Activated CD4-positive, alpha-beta T cell treated with anti-CD3 and anti-CD28 coated beads, Interleukin-2, Interleukin-4, amounts not matched to agents 100 ng/mL and 50 ng/mL, durations not matched to agents 16 hours and 8 hours (primary cell): ENCODE measurements around the gene CTCFL.

Source experiments
- DNase-seq: peaks from one replicate; pipeline ENCODE4 v3.0.0-alpha.2; 2020; ENCODE audit warnings: low spot score

The CTCFL gene, protein sequence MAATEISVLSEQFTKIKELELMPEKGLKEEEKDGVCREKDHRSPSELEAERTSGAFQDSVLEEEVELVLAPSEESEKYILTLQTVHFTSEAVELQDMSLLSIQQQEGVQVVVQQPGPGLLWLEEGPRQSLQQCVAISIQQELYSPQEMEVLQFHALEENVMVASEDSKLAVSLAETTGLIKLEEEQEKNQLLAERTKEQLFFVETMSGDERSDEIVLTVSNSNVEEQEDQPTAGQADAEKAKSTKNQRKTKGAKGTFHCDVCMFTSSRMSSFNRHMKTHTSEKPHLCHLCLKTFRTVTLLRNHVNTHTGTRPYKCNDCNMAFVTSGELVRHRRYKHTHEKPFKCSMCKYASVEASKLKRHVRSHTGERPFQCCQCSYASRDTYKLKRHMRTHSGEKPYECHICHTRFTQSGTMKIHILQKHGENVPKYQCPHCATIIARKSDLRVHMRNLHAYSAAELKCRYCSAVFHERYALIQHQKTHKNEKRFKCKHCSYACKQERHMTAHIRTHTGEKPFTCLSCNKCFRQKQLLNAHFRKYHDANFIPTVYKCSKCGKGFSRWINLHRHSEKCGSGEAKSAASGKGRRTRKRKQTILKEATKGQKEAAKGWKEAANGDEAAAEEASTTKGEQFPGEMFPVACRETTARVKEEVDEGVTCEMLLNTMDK

DNA sequence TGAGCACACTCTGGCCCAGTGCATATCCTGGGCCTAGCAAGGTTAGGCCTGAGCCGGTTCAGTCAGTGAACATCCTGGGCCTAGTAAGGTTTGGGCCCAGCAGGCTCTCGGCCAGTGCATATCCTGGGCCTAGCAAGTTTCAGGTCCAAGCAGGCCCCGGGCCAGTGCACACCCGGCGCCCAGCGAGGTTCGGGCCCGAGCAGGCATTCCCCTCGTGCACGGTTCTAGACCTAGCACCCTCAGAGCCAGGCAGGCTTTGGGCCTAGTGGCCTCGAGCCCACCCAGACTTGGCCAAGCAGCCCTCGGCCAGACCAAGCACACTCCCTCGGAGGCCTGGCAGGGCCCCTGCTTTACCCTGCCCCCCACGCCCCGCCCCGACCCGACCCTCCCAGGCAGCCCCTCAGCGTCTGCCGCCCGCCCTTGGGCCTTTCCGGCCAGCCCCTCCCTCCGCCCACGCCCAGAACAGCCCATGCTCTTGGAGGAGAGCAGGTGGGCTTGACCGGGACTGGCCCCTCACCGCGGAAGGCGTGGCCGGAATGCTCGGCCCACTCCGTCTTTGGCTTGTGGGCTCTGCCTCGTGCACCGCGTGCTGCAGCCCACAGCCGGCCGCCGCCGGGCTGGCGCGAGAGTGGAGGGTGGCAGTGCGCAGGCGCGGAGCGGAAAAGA lies at the start of gene CTCFL:
TSS of gene CTCFL (minus strand) at position 630 of the 666 bp plus-strand sequence. CDS start 935 bp downstream, outside the sequence.
- DNase-seq = no peak

DNA sequence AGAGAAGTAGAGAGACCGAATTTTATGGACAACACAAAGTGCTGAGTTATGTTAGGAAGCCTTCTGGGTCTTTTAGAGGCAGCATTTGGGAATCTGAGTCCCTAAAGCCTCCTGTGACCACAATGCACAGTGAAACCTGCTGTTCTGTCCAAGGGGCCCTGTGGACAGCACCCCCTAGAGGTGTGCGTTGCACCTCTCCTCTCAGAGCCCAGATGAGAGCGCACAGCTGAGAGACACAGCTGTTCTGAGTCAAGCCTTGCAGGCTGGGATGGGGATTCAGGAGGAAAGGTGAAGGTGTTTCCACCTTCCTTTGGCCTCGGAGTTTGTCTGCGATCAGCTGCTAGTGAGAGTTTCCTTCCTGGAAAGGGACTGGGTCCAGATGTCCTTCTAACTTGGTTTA lies 49.0 kb upstream of the CTCFL start:
- DNase-seq = no peak

DNA sequence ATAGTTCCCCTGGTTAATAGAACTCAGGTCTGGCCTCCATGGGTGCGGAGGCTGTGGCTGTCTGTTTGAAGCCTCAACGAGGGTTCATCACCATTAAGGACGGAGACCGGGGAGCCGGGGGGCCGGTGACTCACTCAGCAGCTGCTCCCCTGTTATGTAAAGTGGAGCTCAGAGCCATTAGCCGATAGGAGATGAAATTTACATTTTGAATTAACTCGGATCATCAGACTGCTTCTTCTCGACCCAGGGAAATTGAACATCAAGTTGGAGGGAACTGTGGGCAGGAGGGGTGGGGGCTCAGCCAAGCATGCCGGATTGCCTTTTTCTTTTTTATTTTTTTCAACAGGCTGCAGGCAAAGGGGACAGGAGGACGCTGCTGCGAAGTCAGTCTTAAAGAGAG lies 48.3 kb upstream of the CTCFL start:
- DNase-seq = no peak

DNA sequence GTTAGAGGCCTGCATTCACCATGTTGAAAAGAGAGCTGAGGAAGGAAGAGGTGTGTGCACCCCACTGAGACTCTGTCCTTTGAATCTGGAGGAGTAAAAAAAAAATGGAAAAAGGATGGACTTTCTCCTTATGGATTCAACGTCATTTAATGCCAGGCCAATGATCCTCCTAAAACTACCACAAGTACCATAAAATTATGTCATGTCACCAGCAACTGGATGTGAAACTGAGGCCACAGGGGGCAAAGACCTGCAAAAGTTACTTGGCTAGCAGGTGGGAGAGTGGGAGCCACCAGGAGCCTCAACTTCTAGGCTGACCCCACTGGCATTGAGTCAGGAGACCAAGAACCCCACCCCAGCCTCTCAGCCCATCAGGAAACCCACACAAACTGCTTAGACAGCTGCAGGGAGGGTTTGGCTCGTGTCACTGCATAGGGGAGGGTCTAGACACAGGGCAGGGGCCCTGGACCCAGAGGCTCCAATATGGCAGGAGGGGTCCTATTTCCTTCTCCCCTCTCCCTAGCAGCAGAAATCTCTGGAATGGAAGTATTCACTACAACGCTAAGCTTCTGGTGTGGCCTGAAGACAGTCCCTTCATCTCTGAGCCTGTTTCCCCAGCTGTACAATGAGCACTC lies 47.0 kb upstream of the CTCFL start:
- DNase-seq = no peak

DNA sequence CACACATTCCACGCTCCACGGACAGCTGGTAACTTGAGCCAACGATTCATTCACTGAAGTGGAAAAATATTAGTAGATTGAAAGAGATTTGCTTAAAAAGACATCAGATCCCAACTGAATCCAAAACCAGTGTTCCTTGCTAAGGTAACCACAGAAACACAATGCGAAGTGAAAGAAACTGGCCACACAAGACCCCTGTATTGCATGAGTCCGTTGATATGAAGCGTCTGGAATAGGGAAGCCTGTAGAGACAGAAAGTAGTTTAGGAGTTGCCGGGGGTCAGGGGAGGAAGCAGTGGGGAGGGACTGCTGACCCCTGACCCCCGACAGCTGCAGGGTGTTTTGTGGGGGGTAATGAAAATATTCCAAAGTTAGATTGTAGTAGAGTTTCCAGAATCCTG lies 46.0 kb upstream of the CTCFL start:
- no peak for DNase-seq

DNA sequence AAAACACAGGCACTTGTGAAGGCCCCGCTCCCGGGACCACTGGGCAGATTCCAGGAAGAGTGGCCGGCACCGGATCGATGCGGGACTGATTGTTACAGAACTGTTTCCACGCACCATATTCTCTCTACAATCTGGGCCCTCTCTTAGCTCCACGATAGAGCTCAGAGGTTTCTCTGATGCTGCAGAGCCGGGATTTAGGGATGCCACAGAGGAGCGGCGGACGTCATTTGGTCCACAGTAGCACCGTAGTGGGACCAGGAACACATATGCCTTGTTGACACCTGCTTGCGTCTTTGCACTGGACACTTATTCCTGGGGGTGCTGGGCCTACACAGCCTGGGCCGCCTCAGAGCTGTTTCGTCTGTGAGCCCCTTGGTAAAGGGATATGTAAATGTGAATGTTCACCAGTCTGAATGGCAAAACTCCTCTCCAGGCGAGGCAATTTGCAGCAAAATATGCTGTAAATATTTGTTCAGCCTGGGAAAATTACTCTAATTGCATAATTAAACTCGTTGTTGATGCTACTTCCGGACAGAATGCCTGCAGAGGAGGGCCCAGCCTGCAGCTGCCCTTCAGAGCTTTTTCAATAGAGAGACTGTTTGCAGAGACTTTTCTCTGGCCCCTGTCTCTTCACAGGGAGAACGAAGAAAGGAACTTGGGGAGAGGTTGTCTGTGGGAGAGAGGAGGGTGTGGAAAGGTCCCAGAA lies 45.4 kb upstream of the CTCFL start:
- DNase-seq = no peak

DNA sequence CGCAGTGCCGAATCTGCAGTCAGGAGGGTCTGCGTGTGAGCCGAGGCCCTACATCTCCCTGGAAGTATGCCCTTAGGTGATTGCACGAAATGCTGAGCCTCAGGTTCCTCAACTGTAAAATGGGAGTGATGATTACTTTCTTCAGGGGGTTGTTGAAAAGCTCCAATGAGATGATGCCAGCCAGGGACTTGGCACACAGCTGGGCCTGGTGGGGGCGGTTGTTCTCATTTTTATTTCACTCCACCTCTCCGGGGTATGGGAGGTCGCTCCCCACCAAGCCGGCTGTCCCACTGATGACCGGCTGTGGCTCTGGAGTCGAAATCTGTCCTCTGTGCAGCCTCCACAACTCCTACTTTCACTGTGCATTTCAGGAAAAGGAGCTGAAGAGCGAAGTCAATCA lies 44.0 kb upstream of the CTCFL start:
- no peak for DNase-seq

DNA sequence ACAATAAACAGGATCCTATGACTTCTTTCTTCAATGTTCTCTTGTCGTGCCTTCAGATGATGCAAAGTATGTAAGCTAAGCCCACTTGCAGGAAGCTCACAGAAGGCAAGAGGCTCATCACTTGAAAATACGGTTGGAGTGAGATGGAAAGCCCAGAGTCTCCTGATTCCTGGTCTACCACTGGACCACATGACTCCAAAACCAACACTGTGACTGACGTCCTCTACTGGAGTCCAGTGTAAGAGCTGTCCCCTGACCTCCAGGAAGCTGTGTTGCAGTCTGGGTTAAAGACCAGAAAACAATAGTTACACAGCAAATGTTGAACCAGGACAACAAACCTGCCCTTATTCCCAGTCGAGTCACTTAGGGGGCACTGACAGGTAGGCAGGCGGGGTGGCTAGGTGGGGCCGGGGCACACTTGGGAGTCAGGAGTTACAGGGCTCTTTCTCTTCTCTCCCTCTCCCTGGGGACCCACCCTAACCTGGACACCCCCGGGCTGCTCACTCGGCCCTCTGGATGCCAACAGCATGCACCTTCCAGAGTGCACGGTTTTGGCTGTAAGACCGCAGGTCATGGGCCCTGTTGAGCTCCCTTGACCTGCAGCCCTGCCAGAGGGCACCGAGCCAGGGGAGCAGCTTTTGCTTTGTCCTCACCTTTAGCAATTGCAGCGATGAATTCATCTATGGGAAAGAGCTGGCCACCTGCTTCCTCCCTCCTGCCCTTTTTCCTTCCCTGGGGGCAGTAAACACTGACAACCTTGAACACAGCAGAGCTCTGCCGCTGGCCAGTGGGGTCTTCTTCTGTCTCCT lies 43.4 kb upstream of the CTCFL start:
- no peak for DNase-seq

DNA sequence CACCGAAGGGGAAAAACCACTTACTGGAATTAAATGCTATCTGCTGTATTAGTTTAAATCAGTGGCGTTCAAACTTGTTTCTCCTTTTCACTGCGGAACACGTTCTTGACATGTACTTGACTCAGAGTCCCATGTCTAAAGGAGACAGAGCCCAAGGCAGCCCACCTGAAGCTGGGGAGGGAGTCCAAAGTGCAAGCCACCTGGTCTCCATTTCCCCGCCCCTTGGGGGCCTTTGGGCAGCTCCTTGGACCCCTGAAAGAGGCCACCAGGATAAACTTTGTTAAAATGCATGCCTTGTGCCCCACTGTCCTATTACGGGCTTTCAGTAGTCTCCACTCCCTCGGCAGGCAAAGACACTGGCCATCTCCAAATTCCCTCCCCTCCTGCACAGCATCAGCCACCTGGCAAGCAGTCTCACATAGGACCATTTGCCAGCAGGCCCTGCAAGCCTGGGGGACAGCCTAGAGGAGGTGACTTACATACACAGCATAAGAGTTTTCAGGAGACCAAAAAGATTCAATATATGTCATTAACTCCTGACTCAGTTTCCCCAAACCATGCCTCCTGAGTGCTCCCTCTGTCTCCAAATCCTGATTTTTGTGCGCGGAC lies 42.6 kb upstream of the CTCFL start:
- DNase-seq = no peak

DNA sequence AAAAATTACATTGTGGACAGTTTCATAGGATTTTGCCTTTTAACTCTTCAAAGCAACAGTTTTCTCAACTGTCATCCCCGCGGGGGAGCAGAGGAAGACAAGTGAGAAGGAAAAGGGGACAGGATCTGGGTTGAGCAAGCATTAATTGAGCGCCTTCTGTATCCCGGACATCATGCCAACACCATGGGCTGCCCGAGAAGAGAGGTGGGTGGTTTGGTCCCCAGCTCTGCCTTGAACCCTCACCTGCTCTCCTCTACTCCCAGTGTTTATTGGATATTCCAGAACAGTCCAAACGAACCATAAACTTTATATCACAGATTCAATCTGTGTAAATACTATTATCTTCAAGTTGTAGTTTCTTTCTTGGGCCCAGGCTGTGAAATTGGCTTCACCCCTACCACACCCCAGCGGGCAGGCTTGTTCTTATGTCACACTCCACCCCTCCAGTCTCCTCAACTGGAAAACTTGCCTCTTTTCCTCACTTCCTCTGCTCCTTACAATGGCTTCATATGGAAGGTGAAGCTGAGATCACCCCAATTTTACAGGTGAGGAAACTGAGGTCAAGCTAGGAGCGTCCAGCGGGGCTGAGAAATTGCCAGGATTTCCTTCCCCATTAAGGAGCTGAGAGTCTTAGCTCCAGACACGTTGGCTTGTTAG lies 42.0 kb upstream of the CTCFL start:
- no peak for DNase-seq

DNA sequence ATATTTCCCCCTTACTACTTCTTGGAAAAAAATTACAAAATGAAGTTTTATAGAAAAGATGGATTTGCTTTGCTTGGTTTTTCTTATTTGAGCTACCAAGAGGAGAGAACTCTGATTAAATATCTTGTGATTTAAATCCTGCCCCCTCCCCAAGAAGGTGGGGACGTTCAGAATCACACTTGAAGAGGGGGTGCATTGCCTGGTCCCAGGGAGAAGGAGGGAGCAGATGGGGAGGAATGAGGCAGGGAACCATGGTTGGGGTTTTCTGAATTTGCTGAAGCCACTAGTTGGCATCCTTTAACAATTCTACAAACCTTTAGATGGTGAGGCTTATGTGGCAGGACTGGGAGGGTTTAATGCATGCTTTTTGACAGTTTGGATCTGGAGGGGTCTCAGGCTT lies 41.5 kb upstream of the CTCFL start:
- DNase-seq = no peak

DNA sequence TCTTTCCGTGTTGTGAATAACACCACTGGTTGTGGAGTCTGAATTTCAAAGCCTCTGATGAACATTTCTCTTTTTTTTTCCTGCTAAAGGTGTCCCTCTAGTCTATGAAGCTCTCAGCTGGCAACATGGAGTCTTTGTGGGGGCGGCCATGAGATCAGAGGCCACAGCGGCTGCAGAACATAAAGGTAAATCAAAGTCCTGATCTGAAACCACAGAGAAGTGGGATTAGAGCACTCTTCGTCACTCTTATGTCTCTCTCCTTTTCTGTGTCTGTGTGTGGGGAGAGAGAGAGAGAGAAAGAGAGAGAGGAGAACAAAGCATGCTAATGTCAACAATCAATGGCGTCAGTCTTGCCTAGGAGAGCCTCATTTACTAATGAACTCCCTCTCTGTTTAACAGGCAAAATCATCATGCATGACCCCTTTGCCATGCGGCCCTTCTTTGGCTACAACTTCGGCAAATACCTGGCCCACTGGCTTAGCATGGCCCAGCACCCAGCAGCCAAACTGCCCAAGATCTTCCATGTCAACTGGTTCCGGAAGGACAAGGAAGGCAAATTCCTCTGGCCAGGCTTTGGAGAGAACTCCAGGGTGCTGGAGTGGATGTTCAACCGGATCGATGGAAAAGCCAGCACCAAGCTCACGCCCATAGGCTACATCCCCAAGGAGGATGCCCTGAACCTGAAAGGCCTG lies 40.2 kb upstream of the CTCFL start:
- DNase-seq = no peak

DNA sequence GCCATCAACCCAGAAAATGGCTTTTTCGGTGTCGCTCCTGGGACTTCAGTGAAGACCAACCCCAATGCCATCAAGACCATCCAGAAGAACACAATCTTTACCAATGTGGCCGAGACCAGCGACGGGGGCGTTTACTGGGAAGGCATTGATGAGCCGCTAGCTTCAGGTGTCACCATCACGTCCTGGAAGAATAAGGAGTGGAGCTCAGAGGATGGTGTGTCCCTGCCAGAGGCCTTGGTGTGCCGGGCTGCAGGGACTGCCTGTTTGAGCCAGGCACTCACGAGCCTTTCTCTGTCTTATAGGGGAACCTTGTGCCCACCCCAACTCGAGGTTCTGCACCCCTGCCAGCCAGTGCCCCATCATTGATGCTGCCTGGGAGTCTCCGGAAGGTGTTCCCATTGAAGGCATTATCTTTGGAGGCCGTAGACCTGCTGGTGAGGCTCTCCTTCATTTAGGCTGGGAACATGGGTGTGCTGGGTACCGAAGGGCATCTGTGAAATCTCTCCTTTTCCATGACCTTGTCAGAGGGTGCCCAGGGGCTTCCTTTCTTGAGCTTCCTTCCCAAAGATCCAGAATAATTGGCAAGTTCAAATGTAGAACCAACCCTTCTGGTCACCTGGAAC lies 39.4 kb upstream of the CTCFL start:
- no peak for DNase-seq

DNA sequence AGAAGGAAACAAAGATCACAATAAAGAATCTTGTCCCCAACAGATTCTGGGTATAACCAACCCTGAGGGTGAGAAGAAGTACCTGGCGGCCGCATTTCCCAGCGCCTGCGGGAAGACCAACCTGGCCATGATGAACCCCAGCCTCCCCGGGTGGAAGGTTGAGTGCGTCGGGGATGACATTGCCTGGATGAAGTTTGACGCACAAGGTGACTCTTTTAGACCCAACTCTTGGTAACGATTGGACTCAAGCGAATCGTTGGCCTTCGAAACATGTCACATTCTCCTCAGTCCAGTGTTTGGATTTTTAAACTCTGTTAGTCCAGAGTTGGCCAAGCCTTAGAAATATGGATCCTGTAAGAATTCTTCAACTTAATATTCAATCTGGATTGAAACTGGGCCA lies 38.6 kb upstream of the CTCFL start:
- no peak for DNase-seq

DNA sequence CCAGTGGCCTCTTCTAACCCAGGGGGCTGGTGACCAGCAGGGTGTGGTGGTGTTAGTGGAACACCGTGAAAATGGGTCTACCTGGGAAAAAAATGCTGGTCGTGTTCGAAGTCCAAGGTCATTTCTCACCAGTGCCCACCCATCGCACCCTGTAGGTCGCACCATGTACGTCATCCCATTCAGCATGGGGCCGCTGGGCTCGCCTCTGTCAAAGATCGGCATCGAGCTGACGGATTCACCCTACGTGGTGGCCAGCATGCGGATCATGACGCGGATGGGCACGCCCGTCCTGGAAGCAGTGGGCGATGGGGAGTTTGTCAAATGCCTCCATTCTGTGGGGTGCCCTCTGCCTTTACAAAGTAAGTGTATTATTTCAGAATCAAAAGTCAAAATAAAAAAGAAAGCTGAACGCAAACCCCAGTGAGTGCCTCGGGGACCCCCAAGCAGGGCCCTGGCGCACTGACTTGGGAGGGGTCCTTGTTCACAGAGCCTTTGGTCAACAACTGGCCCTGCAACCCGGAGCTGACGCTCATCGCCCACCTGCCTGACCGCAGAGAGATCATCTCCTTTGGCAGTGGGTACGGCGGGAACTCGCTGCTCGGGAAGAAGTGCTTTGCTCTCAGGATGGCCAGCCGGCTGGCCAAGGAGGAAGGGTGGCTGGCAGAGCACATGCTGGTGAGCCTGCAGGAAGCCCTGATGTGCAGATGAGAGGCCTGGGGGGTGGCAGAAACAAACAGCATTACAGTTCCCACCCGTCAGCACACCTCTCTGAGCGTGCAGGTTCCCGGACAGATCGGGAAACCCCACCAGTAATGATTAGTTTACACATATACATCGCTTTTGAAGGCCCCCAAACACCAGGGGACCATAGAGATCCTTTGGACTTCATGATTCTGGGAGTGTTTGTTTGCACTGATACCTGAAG lies 37.9 kb upstream of the CTCFL start:
- no peak for DNase-seq

DNA sequence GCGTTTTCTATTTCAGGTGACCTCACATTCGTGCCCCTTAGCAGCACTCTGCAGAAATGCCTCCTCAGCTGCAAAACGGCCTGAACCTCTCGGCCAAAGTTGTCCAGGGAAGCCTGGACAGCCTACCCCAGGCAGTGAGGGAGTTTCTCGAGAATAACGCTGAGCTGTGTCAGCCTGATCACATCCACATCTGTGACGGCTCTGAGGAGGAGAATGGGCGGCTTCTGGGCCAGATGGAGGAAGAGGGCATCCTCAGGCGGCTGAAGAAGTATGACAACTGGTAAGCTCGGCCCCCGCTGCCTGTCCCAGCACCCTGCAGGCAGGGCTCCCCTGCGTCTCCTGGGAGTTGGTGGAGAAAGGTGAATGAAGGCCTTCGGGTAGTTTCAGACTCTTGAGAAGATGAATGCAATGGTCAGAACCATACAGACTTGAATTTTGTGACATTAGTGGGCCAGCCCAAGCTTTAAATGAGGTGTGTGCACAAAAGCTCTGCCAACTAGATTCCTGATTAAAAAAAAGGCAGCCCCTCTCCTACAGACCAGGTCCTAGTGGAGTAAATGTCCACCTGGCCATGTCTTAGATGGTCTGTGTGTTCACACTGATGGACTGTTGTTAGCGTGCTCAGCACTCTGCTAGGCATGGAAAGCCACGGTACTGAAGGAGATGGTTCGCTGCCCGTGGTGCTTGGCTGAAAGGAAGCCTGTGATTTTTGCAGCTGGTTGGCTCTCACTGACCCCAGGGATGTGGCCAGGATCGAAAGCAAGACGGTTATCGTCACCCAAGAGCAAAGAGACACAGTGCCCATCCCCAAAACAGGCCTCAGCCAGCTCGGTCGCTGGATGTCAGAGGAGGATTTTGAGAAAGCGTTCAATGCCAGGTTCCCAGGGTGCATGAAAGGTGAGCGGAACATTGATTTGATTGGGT lies 36.7 kb upstream of the CTCFL start:
- no peak for DNase-seq
